HG02759 (cell line): ENCODE measurements around the gene TNFSF8.

Experiments
- ATAC-seq: cut with Tn5 transposase; IDR thresholded peaks from one replicate; pipeline ENCODE4 v1.9.1; 2021; ENCODE audit warnings: mild to moderate bottlenecking, moderate library complexity; ENCODE audit not compliant: unreplicated experiment

The TNFSF8 gene, protein sequence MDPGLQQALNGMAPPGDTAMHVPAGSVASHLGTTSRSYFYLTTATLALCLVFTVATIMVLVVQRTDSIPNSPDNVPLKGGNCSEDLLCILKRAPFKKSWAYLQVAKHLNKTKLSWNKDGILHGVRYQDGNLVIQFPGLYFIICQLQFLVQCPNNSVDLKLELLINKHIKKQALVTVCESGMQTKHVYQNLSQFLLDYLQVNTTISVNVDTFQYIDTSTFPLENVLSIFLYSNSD

DNA sequence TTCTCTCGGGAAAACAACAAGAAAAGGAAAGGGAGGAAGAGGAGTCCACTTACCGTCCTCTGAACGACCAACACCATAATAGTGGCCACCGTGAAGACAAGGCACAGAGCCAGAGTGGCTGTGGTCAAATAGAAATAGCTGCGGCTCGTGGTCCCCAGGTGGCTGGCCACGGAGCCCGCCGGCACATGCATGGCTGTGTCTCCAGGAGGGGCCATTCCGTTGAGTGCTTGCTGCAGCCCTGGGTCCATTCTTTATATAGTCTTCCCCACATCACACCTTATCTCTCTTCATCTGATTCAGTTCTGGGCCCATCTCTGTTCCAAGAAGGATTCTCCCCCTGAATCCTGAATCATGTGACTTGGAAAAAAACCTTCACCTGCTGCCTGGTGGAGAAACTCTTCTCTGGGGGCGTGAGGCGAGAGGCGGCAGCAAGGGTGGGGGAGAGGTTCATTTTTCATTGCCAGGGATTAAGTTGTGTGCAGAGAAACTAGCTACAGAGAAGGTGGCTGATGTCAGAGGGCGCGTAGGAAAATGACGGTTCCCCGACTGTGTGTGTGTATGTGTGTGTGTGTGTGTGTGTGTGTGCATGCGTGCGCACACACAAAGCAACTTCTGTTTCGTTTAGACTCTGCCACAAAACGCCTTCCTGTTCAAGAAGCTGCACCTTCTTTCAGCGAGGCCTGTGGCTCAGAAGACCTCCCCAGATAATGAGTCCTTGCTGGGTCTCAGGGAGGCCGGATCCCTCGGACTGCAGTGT lies at the start of gene TNFSF8:
Gene TNFSF8 (minus strand): TSS at position 536 of the 757 bp plus-strand sequence. CDS start 288 bp downstream, at position 248.
- no peak for ATAC-seq

DNA sequence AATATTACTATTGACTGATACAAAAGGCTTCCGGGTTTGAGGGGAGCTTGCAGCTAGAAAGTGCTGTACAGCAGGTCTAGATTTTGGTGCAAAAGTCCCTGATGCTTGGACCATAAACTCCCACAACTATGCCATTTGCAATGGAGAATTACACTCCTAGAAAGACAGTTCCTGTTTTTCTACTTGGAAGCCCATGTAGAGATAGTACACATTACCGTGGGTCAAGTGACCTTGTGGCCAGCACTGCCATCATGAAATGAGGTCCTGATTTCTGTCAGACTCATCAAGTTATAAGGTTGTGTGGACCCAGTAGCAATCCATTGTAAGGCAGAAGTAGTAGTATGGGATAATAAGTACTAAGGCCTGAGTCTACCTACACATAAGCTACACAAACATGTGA lies 42.8 kb upstream of the TNFSF8 start:
- ATAC-seq, result no peak

DNA sequence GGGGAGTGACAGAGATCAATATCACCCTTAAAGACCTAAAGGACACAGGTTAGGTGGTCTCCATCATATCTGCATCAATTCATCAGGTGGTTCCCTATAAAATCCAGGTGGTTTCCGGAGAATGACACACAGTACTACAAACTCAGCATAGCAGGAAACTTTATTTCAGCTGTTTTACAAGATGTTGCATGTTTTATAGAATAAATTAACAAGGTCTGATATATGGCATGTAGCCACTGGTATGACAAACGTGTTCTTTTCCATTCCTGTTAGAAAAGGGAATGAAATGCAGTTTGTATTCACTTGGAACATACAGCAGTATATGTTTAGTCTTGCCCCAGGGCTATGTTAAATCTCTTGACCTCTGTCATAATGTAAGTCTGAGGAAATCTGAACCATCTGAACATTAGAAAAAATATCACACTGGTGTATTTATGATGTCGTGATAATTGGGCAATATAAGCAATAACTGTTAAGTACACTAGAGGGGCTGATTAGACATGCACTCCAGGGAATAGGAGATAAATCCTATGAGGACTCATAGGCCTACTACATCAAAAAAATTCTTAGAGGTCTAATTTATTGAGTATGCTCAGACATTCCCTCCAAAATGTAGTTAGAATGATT lies 42.2 kb upstream of the TNFSF8 start:
- no peak for ATAC-seq

DNA sequence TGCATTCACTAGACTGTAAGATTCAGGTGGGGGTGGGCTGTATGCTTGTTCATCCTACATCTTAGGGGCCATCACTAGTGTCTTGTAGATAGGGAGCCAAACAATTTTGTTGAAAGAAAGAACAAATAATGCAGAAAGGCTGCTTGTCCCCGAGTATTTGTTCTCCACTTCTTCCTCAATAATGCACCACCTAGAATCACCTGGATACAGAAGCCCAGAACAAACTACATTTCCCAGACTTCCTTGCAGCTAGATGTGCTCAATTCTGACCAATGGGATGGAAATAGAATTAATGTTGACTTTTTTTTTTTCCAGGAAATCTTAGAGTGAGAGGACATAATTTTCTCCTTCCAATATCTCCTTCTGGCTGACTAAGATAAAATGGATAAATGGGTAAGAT lies 38.9 kb upstream of the TNFSF8 start:
- ATAC-seq, result no peak

DNA sequence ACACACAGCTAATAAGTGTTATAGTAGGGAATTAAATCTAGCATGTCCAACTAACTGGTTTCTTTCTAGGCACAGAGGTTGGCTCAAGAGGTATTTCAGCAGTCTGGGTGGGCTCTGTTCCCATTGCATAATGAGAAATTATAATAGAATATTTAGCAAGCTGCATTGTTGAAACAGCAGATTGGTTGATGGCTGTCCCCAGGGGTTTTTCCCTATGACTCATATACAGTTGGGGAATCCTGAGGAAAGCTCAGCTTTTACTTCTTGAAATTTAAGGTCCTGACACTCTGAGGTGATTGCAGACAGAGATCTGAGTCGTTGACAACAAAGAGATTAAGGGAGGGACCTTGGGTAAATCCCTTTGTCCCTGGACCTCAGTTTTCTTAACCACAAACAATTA lies 38.3 kb upstream of the TNFSF8 start:
- peak; percentile 69 for ATAC-seq

DNA sequence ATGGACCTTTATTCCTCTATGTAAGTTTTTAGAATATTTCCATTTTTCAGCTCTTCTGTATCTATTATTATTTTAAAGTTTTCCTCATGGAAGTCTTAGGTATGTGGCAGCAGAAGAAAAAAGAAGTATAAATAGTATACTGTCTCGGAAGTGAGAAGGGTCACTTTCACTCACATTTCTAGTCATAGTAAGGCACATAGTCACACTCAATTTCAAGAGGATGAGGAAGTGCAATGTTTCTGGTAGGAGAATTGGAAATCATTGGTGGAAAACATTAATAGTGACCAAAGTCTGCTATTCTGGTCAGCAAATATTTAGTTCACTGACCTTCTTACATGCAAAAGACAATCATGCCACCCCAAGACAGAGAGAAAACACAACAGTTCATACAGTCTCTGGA lies 35.2 kb upstream of the TNFSF8 start:
- ATAC-seq, result no peak

DNA sequence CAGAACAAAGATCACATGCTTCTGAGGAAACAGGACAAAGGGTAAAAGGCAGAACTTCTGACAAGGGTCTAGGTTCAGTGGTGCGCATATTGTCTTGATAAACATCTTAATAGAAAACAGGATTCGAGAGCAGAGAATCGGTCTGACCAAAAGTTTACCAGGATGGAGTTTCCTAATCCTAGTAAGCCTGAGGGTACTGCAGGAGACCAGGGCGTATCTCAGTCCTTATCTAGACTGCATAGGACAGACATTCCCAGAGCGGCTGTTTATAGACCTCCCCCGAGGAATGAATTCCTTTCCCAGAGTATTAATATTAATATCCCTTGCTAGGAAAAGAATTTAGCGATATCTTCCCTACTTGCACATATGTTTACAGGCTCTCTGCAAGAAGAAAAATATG lies 32.4 kb upstream of the TNFSF8 start:
- no peak for ATAC-seq

DNA sequence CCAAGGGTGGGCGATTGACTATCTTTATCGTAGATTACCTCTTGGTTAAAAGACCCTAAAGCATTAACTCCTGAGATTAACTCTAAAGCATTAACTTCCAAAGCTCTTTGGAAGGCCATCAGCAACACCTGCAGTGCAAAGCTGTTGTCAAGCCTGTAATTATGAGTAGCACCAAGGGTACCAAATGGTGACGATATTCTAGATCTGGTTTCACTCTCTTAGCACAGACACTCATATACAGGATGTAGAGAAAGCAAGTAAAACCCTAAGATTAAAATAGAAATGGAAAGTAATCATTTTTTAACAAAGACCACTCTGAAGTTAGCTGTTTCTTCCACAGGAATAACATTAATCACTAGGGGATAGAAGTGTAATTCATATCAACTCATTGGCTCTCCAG lies 29.9 kb upstream of the TNFSF8 start:
- ATAC-seq, result no peak

DNA sequence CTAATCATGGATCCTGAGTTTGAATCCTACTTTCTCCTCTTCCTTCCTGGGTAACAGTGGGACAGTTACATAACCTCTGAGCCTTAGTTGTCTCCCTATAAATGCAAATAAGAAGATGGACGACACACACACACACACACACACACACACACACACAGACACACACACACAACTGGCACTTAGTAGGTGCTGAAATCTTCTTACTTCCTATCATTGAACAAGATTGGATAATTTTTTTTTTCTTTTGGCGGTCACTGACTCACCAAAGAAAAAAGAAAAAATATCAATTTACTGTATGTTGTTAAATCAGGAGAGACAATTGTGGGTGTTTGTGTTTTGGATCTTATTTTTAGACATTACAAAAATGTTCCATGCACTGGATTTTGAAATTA lies 28.4 kb upstream of the TNFSF8 start:
- no peak for ATAC-seq

DNA sequence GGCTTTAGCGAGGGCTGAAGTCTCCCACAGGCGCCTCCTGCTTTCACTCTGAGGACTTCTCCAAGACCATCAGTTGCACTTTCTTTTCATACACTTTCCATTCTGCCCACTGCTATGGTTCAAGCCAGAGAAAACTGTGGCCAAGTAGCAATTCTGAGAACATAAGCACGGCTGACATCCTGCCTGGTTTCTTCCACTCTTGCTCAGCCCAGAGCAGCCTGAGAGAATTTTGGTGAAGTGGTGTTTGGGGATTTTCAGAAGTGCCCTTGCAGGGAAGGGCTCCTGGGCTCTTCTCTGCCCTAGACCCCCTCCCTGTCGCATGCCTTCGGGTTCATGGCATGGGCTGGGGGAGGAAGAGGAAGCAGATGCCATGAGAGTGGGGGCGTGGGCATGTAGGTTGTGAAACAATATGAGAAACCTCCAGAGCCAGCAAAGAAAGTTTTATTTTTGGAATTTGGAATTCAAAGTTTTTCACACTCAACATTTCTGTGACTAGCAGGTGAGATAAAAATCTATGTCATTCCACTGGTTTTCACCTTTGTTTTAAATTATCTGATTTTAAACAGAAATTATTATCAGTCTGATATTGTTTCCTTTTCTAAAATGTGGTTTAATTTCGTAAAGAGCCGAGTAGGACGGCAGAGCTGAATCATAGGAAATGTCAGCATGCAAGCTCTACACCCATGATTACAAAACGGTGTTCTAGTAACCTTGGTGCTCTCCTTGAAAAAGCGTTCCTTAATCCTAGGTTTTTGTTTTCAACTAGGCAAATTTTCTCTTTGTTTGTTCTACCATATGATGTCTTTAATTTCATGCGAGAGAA lies 27.8 kb upstream of the TNFSF8 start:
- no peak for ATAC-seq

DNA sequence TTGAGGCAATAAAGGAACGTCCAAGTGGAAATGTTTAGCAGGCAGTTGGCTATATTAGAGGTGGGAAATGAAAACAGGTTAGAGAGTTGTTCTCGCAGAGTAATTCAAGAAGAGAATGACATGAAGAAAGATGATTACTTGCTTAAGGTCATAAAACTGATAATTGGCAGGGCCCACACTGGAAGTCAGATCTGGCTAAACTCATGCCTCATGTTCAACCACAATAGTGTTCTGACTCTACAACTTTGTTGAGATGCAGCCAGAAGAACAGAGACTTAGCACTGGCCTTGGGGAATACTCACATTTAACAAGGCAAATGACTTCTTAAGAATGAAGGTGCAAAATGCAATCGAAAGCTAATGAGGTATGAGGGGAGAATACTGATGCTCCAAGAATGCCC lies 27.2 kb upstream of the TNFSF8 start:
- ATAC-seq, result no peak

DNA sequence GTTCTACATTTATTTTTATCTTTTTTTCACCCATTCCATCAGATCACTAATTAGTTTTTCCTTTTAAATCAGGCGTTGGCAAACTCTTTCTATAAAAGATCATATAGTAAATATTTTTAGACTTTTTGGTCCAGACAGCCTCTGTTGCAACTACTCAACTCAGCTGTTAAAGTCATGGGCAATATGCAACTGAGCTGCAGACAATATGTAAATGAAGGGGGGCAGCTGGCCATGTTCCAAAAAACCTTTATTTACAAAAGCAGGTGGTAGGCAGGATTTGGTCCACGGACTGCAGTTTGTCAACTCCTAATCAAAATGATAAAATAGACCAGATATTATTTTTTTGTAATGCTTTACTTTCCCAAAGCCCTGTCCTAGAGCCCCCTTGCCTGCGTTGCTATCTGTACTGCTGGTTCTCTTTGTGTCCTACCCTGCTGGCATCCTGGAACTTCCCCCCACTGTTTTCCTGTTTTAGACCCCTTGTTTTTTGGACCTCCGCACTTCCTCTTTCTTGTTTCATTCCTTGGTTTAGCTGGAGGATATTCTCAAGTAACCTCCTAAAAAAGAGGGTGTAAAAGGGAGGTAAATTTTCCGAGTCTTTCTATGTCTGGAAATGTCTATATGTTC lies 24.7 kb upstream of the TNFSF8 start:
- ATAC-seq, result no peak

DNA sequence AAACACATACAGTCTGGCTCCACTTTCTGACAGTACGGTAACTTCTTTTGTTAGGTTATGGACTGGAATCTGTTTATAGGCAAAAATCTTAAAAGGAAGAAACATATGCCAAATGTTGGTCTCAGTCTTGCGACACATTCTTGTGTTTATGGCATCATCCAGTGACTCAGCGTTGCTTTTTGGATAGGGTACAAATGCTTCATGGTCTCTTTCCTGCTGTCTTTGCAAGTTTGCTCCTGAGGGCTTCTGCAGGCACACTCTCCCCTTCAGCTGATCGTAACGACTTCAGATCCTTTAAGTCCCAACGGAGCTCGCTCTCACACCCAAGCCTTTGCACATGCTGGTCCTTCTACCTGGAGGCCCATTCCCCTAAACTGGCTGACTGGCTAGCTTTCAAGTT lies 23.6 kb upstream of the TNFSF8 start:
- no peak for ATAC-seq

DNA sequence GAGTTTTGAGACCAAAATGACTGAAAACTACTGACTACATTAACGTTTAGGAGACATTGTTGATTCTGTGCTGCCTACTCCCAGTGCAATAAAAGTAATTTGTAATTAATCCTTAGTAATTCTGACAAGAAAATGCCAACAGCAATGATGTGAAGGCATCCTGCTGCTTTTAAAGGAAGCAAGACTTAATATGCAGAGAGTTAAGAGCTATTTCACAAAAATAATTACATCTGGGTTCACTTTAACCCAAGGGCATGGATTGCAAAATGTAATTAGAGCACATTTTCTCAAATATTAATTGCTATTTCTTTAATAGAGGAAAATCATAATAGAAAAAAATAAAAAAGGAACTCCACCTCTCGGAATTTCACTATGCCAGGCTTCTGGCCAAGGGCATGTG lies 22.7 kb upstream of the TNFSF8 start:
- no peak for ATAC-seq

DNA sequence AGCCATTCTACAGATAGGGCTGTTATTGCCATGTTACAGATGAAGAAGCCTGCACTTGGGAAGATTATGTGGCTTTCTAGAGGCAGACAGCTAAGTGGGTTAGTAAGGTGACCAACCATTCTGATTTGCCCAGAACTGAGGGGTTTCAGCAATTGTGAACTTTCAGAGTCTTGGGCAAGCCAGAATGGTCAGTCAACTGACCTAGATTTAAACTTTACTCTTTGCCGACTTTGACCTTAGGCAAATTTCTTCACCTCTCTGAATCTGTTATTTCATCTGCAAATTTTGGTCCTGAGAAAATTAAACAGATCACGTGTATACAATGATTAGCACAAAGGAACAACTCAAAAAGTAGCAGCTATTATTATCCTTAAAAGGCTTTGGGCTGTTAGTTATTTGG lies 20.4 kb upstream of the TNFSF8 start:
- no peak for ATAC-seq

DNA sequence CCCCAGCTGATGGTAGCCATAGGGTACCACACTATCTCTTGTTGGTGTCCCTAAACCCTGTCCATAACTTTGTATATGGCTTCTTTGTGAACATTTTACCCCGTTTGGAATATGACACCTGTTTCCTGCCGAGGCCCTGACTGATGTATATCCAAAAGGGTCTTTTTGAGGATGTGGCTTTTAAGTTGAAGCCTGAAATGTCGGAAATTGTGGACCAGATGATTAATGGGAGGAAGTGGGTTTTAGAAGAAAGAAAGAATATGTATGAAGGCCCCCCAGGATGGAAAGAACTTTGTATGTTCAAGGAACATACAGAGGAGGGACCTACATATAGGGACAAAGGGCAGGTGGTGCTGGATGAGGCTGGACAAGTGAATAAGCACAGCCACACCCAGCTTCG lies 16.7 kb upstream of the TNFSF8 start:
- ATAC-seq, result no peak

DNA sequence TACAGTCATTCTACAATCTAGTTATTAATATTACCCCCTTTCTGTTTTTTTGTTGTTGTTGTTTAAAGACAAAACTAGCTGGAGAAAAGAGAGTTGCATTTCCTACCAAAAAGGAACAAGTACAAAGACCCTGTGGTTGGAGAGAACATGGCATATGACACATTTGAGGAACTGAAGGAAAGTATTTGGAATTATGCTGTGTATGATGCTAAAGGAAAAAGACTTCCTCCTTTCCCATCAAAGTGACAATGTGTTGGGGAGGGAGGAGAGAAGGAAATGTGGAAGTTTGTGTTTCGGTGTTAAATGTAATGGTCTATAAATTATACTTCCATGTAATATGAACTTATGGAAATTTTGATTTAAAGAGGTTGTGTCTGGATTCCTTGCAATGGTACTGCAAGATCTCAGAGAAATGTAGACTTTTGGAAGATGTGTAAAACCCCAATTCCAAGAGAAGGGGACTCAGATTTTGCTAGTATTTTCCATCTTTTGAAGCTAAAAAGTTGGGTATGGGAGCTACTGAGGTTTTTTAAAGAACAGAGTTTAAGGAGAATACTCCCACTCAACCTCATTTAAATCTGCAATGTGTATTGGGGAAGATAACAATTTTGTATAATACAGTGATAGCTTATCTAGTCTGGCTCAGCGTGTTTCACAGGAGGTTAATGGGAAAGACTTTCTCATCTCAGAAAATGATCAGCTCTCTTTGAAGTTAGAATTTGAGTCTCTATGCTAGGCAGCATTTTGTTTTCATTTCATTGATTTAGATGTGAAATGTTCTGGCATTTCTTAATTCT lies 15.4 kb upstream of the TNFSF8 start:
- ATAC-seq, result no peak

DNA sequence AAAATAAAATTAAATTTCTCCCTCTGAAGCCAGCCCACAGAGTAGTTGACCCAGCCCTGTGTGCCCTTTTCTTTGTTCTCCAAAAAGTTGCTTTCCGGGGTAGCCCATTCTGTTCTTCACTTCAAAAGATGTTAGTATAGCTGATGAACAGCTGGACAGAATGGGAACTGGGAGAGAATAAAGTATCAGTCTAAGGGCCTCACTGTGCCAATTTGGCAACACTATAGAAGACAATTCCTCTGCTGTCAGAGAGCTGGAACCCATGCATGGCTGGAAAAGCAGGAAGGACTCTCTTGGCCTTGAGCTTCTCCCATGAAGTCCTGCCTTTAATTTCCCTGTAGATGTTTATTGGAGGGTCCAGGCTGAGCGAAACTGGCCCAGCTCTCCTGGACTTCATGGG lies 11.0 kb upstream of the TNFSF8 start:
- ATAC-seq, result no peak

DNA sequence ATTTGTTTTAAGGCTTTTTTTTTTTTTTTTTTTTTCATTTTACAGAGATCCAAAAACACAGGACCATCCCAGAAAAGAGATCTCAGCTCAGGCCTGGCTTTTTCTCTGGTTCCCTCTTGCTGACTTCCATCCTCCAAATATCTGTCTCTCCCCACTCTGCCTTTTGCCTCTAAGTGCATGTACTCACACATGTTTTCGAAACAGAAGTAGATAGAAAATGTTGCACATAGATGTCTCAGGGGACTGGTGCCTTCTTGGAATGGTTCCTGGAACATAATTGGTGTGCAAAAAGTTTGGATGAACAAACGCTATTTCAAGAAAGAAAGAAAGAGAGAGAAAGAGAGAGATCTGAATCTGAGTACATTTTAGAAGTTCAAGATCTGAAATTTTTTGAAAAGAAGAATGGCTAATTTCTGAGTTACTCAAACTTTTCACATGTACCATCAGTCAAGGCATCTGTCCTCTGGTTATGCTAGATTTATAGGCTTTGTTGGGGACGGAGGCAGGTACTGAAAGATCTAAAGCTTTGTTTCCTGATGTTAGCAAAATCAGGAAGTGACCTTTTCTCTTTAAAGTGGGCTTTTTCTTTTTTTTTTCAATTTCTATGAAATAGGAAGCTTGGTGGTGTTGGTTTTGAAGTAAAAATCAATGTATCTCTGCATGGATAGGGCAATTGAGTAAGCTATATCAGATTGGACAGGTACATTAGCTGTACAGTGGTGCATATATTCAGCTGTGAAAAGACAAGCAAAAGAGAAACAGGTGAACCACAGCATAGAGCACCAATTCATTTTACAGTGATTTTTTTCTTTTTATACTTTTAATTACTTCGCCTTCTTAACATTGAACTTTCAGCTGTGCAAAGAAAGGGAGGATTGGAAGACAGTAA lies 8.5 kb upstream of the TNFSF8 start:
- ATAC-seq, result no peak
